Limb (tissue), 2 donors: ENCODE measurements around the gene RPL15.
"Not testable (repeated sequence)": the region's sequence is repeated elsewhere in the genome, so short reads cannot be mapped to it uniquely, and the experiment has no call there.

Source experiments
- DNase-seq, 2 donors: peaks; one replicate each; pipeline ENCODE4 v3.0.0-alpha.2; 2016; ENCODE audit errors: extremely low spot score in 2 of 2

Gene RPL15

DNA sequence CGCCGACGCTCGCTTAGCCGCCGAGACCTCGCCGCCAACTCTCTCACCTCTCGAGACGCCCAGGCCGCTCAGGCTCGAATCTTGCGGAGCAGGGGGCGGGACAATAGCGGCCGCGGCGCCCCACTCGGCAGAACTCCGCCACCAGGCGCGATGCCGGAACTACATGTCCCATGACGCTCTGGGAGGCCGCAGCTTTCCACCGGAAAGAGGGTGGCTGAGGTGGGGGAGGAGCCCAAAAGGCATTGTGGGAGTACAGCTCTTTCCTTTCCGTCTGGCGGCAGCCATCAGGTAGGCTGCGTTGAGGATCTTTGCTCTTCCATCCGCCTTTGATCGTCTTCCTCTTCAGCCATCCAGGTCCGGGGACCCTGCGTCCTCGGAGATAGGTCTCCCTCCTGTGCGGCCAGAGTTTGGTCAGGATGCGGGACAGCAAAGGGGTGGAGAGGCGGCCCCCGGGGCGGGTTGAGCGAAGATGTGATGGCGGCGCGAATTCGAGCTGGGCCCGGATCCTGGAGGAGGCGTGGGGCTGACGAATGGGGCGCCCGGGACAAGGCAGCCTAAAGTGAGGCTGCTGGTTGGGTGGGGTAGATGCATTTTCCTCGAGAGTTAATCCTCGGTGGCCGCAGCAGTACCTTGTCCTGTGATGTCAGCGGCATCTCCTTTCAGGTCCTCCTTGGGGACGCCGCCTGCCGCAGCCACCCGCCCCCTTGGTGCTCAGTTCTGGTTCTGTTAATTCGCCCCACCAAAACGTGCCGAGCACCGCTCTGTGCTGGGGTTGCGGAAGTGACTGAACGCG is at the start of gene RPL15, which contains the start of gene NKIRAS1:
RPL15 (plus strand) TSS at position 247 of the 793 bp plus-strand sequence. CDS start 728 bp downstream, outside the sequence.
NKIRAS1 (minus strand) TSS at position 105 of the 793 bp plus-strand sequence. CDS start 6,086 bp downstream, outside the sequence.
- DNase-seq = peak; percentile 97 to 98

DNA sequence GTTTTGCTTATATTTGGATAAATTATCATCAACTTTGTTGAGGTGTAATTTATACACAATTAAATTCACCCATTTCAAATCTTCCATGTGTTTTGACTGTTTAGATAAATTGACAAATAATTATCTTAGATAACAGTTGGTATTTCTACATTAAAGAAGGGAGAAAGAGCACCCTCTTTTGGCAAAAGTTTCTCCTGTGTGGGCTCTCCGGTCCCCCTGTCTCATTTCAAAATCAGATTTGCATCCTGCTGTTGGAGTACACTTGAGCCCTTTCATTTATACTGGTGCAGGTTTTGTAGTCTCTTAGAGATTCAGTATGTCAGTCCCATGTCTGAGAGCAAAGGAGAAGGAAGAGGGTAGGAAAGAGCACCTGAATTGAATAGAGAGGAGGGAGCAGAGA is 49.5 kb upstream of the RPL15 start:
- no peak for DNase-seq

DNA sequence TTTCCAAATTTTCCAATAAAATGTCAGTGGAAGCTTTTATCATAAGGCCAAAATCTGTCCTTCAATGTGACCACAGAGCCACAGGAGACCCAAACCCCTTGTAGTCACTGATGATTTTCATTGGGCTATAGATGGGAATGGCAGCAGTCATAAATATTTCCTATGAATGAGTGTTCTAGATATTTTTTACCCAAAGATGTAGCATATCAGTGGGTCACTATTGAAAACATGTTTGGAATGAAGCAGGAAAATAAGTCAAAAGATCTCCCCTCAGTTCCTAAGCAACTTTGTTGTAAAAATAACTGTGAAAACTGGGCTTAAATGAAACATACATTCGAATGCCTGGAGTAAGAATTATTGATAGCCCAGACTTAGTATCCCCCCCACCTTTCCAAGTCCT is 49.1 kb upstream of the RPL15 start:
- no peak for DNase-seq

DNA sequence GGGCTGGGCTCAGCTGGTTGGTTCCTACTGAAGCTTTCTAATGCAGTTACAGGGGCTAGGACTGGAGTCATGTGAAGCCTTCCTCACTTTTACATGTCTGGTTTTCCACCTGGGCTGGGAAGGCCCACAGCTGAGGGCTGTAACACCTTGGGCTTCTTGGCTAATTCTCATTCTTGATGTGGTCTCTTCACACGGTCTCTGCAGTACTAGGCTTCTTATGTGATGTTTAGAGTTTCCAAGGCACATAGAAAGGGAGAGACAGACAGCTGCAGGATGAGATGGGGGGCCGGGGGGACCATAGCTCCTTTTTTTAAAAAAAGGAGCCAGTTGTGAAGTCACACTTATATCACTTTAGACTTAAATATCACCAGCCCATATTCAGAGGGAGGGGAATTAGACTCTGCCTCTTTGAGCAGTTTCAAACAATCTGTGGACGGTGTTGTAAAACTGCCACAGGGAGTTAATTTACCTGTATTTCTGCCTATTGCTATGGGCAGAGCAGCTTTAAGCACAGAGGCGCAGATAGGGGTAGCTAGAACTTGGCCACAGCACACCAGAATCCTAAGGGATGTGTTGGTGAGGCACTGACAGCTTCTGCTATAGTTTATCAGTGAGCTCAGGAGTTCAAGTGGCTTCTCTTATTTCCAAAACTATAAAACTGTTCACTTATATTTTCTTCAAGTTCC is 46.8 kb upstream of the RPL15 start:
- DNase-seq = no peak

DNA sequence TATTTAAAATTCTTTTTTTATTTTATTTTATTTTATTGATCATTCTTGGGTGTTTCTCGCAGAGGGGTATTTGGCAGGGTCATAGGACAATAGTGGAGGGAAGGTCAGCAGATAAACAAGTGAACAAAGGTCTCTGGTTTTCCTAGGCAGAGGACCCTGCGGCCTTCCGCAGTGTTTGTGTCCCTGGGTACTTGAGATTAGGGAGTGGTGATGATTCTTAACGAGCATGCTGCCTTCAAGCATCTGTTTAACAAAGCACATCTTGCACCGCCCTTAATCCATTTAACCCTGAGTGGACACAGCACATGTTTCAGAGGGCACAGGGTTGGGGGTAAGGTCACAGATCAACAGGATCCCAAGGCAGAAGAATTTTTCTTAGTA is 46.3 kb upstream of the RPL15 start:
- not testable (repeated sequence) for DNase-seq

DNA sequence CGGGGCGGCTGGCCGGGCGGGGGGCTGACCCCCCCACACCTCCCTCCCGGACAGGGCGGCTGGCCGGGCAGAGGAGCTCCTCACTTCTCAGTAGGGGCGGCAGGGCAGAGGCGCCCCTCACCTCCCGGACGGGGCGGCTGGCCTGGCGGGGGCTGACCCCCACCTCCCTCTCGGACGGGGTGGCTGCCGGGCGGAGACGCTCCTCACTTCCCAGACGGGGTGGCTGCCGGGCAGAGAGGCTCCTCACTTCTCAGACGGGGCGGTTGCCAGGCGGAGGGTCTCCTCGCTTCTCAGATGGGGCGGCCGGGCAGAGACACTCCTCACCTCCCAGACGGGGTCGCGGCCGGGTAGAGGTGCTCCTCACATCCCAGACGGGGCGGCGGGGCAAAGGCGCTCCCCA is 45.6 kb upstream of the RPL15 start:
- DNase-seq = not testable (repeated sequence)

DNA sequence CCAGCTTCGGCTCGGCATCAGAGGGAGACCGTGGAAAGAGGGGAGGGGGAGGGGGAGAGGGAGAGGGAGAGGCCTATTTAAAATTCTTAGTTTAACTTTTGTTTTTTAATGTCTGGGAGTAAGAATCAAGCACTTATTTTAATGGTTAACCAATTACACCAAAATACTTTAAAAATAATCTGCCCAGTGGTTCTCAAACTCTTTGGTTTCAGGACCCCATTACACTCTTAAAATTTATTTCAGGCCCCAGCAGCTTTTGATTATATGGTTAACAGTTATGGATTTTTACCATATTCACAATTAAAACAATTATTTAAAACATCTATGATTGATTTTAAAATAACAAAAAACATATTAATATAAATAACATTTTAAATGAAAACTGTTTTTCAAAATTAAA is 44.6 kb upstream of the RPL15 start:
- DNase-seq = no peak

DNA sequence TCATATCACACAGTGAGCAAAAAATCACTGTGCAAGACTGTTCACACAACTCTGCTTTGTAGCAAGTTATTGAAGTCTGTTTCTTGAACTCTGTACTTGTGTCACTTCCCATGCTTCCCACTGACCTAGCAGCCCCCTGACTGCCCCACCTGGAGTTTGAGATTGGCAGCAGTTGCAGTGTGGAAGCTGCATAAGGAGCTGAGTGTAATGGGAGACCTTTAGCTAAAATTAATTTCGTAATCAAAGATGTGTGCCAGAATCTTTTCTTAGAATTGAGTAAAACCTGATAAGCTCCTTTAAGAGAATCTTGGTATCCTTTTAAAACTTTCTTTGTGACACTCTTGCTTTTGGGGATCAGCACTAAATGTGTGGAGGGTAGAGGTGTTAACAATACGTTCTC is 43.0 kb upstream of the RPL15 start:
- no peak for DNase-seq

DNA sequence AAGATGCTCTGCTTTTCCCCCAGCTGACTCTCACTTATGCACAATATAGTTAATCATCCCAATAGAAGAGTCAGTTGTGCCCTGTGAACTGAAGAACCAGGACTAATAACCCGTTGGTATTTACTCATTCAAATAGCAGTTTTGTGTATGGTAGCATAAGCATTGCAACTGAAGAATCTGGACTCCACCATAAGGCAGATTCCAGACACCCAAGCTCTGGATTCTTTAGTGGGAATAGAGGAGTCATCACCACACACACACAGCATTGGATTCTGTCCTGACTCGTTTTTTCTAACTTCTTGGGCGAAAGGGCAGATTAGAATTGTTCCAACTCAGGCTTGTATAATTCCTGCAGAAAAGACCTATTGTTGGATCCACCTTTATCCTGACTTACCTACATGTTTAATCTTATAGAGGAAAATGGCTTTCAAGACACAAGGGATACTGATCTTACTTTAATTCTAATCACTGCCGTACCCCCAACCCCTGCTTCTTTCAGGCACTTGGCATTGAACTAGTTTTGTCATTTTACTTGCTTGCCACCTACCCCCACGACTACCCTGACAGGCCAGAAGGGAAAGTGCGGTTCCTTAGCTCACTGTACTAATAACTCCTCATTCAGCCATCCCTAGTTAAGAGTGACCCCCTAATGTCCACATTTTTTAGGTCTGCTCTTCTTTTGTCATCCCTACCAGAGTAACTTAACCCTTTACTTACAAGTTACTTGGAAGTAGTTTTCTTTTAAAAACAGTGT is 42.4 kb upstream of the RPL15 start:
- no peak for DNase-seq

DNA sequence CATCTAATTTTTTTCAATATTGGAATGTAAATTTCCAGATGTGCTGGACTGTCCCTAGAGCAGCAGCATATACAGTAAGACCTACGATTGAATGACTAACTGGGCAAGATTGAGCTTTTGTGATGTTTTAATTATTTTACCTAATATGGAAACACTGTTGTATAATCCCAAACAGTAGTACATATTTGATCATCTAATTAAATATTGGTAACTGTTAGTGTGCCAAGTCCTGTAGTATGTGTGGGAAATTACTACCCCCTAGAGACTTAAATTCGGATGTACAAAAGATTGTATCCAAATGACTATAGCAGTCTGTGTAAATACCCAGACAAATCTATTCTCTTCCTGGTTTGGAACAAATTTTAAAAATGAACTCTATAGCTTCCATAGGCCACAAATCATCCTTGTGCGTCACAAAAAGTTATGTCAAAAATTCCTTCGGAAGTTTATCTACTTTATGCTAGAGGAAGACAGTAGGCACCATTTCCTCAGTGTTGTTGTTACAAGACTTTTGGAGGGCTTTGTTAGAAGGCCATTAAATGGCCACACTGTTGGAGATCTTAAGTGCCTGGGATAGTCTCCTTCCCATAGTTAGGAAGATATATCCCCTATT is 41.7 kb upstream of the RPL15 start:
- no peak for DNase-seq

DNA sequence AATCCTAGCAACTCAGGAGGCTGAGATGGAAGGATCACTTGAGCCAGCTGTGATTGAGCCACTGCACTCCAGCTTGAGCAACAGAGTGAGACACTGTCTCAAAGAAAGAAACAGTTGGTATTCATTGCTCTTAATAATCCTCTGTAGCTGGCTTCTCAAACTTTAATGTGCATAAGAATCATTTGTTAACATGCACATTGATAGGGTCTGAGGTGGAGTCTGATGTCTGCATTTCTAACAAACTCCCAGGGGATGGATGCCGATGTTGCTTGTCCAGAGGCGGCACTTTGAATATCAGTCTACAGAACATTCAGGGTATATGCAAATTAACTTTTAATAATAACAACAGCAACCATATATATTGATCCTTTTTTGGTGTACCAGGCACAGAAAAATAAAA is 40.0 kb upstream of the RPL15 start:
- no peak for DNase-seq

DNA sequence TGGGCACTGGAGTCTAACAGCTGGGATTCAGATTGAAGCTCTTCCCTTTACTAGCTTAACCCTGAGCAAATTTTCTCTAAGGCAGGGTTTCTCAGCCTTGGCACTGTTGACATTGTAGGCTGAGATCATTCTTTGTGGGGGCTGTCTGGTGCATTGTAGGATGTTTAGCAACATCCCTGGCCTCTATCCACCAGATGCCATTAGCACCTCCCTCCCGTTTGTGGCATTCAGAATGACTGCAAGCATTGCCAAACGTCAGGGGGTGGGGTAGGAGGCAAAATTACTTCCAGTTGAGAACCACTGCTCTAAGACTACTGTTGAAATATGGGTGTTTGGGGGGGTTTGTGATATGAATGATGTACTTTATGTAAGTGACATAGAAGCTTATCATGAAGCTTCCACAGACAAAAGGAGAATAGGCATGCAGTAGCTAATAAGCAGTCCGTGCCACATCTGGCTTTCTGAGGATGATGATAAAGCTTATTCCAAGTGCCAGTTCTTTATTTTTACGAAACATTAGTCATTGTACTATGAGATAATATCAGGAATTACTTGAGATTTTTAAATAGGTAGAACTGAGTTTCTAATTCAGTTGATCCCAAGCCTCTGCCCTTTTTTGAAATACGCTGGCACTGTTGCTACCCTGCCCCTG is 39.5 kb upstream of the RPL15 start:
- DNase-seq = no peak

DNA sequence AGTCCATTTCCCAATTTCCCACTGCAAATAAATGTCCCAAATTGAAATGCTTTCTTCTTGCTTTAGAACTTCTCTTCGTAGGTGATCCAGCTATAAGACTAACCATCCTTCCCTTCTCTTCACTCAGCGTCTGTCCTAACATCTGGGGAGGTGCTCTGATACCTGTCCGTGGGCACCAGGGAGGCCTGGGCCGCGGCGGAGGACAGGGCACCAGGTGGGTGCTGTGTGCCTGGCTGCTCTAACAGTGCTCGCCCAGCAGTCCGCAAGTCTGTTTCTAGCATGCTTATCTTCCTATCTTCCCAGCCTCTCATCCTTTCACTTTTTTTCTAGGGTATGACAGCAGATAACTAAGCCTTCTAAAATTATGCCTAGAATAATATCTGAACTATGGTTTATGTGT is 37.4 kb upstream of the RPL15 start:
- no peak for DNase-seq

DNA sequence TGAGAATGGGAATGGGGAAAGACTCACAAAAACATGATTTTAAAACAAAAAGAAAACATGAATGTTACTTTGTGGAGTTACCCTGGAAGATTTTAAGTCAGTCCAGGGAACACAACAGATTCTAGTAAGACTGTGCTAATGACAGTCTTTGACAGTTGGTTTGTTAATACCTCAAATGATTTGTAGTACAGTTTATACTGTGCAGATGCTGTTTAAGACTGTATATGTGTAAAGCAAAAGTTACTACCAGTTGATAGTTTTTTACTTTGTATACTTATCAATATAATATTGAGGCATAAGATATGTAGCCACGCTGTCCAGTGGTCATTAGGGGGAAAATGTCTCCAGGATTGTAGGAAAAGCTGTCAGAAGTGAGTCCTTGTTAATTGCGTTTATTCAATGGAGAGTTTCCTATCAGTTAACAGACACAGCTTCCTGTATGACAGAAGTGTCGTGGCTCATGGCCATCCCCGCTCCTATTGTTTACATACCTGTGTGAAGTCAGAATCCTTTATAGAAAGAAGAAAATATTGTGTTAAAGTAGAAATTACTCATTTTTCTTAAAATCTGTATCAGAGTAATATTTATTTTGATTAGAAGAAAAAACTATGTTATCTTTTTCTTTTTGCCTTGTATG is 36.1 kb upstream of the RPL15 start:
- DNase-seq = no peak

DNA sequence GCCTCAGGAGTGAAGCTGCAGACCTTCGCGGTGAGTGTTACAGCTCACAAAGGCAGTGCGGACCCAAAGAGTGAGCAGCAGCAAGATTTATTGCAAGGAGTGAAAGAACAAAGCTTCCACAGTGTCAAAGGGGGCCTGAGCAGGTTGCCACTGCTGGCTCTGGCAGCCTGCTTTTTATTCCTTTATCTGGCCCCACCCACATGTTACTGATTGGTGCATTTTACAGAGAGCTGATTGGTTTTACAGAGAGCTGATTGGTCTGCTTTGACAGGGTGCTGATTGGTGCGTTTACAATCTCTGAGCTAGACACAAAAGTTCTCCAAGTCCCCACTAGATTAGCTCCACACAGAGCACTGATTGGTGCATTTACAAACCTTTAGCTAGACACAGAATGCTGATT is 34.9 kb upstream of the RPL15 start:
- DNase-seq = not testable (repeated sequence)

DNA sequence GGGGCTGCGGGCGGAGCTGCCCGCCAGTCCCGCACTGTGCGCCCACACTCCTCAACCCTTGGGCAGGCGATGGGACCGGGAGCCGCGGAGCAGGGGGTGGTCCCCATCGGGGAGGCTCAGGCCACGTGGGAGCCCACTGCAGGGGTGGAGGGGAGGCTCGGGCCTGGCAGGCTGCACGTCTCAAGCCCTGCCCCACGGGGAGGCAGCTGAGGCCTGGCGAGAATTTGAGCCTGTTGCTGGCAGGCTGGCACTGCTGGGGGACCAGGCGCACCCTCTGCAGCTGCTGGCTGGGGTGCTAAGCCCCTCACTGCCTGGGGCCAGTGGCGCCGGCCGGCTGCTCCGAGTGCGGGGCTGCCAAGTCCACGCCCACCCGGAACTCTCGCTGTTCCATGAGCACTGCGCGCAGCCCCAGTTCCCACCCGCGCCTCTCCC is 34.4 kb upstream of the RPL15 start:
- DNase-seq = no peak

DNA sequence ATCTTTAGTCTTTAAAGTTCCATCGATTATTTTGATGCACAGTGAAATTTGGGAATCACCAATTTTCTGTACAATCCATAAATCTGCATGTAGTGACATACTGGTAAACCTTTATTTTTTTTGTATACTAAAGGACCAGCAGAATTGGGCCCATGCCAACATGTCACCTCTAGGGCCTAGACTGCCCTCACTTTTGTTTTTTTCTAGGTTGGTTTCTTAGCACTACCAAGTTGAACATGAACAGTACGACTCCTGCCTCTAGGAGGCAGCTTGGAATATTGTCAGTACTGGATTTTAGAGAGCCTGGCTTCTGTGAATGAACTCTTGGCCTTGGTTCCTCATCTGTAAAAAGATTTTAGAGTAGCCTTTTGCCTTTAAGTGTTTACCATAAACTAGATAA is 32.5 kb upstream of the RPL15 start:
- no peak for DNase-seq

DNA sequence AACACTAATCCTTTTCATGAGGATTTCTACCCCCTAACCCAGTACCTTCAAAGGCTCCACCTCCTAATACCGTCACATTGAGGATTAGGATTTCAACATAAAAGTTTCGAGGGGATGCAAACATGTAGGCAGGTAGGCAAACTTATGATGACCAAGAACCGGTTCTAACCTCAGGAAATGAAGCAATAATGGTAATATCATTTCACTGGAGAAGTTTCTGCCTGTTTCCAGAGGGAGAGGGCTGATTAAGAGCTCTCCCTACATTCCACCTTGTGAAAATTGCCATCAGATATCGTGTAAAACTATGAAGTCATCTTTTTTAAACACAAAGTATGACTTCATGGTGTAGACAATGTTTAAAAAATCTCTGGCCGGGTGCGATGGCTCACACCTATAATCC is 31.7 kb upstream of the RPL15 start:
- DNase-seq = no peak

DNA sequence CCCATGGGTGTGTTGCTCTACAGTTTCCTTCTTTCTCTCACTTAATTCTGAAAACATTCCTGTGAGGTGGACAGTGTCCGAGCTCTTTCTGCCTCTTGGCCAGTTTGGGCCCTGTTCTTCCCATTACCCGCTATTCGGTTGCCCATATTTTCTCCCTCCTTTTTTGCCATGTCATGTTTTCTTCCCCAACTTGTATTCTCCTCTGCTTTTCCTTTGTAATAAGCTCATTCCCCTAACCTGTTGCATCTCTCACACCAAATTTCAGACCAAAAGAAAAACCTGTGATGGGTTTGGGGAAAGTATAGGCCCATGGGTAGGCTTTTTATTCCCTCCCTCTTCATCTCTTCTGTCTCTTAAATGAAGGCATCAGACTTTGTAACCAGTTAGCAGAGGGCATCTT is 30.6 kb upstream of the RPL15 start:
- DNase-seq = no peak

DNA sequence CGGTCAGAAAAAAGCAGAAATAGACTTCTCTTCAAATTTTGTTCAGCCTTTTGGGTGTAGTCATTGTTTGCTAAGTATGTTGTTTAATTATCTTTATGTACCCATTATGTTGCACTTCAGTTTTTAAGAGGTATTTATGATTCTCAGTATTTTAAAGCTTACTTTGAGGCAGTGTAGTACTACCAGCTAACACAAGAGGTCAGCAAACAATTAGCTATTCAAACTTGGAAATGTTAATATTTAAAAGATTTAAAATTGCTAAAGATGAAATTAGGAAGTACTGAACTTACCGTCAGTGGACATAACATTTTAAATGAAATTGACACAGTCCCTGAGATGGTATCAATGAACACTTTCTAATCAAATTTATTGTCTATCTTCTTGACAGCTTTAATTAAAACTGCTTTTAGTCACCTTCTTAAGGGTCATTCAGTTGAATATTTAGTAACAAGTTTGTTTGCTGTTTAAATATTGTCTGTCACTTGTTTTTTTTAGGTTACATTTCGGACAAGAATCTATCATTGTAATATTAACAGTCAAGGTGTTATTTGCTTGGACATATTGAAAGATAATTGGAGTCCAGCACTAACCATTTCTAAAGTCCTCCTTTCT is 28.2 kb upstream of the RPL15 start:
- peak in 1 of 2 donors; percentile 42 for DNase-seq
